RWPE2 (cell line): ENCODE results near the gene CCT7.
A peak's percentile ranks its signal among the peaks of the same experiment; 100 is the strongest.

ENCODE experiments used
- ATAC-seq: fragments of 200-7000 bp; cut with Tn5 transposase; 3 replicates; pipeline ENCODE4 v1.9.1; 2021; ENCODE audit warnings: low read depth
- DNase-seq: peaks from one replicate; pipeline ENCODE4 v3.0.0-alpha.2; 2020; ENCODE audit warnings: low spot score
- H3K27ac ChIP-seq: fragments of 450-650 bp; 2 replicates; pipeline ENCODE4 v1.5.1; 2017; ENCODE audit warnings: mild to moderate bottlenecking; ENCODE audit not compliant: poor library complexity, severe bottlenecking
- H3K27me3 ChIP-seq: fragments of 250-450 bp; sonication (Bioruptor Pico); 2 replicates; pipeline ENCODE4 v1.5.1; 2021; ENCODE audit warnings: mild to moderate bottlenecking, moderate library complexity; ENCODE audit not compliant: insufficient read depth, poor library complexity, severe bottlenecking
- H3K36me3 ChIP-seq: fragments of 250-450 bp; sonication (Bioruptor Pico); 2 replicates; pipeline ENCODE4 v1.5.1; 2020; ENCODE audit warnings: low read depth, mild to moderate bottlenecking, moderate library complexity
- H3K4me1 ChIP-seq: fragments of 250-450 bp; sonication (Bioruptor Pico); 2 replicates; pipeline ENCODE4 v1.5.1; 2021; ENCODE audit warnings: mild to moderate bottlenecking, moderate library complexity; ENCODE audit not compliant: insufficient read depth, poor library complexity, severe bottlenecking
- H3K4me3 ChIP-seq: fragments of 250-450 bp; sonication (Bioruptor Pico); 2 replicates; pipeline ENCODE4 v1.5.1; 2021; ENCODE audit warnings: mild to moderate bottlenecking, moderate library complexity; ENCODE audit not compliant: severe bottlenecking
- H3K9me3 ChIP-seq: fragments of 250-450 bp; sonication (Bioruptor Pico); 2 replicates; pipeline ENCODE4 v1.5.1; 2021; ENCODE audit warnings: mild to moderate bottlenecking, moderate library complexity; ENCODE audit not compliant: severe bottlenecking
- CTCF ChIP-seq: fragments of 450-650 bp; IDR thresholded peaks from one replicate; pipeline ENCODE4 v1.5.1; 2017; ENCODE audit warnings: mild to moderate bottlenecking, moderate library complexity; ENCODE audit not compliant: poor library complexity, severe bottlenecking

CCT7 gene

GRCh38 chr2:73232403-73233153 is 1.5 kb upstream of the CCT7 start:
- no peak for TF ChIP-seq CTCF
- Histone ChIP-seq H3K27ac (no peak overlapping the region), H3K27me3 (no peaks in the 10 kb centered on the region), H3K4me1 (peaks cover 8% of the 10 kb centered on the region), H3K9me3 (no peaks in the 10 kb centered on the region), H3K36me3 (peaks cover 7% of the 10 kb centered on the region; the same call in 1 of the 2 replicates), H3K4me3 (peak overlapping the region; percentile 65)
- ATAC-seq (no peak), DNase-seq (no peak)

- Histone ChIP-seq H3K27ac (peak within 1 kb of the TSS; percentile 71), H3K27me3 (no peaks in the 10 kb centered on the region), H3K9me3 (no peaks in the 10 kb centered on the region), H3K36me3 (peaks cover 11% of the 10 kb centered on the region; the same call in 1 of the 2 replicates), H3K4me1 (peaks cover 8% of the 10 kb centered on the region), H3K4me3 (peak within 1 kb of the TSS; percentile 65)
- no peak for TF ChIP-seq CTCF
- peak; percentile 99 for DNase-seq
- ATAC-seq, result peak; percentile 92
Measured at GRCh38 chr2:73233154-73233931, 765 bp upstream of the CCT7 start, which contains the start of gene PRADC1. PRADC1 (minus strand) TSS chr2:73233239; CDS start chr2:73233160, 79 bp downstream.

GRCh38 chr2:73235315-73236028 is 1.4 kb downstream of the CCT7 start:
- peaks cover 12% of the 10 kb centered on the region for H3K4me1 ChIP-seq
- no peak for ATAC-seq
- no peaks in the 10 kb centered on the region for H3K27me3 ChIP-seq
- TF ChIP-seq CTCF, result no peak
- H3K27ac ChIP-seq, result peak overlapping the region; percentile 71
- H3K9me3 ChIP-seq, result no peaks in the 10 kb centered on the region
- H3K4me3 ChIP-seq, result peak overlapping the region; percentile 65
- DNase-seq, result no peak
- peaks cover 32% of the 10 kb centered on the region for H3K36me3 ChIP-seq

- no peak overlapping the region for H3K27ac ChIP-seq
- DNase-seq (no peak), ATAC-seq (no peak)
- no peak for TF ChIP-seq CTCF
- H3K36me3 ChIP-seq, result peaks cover 47% of the 10 kb centered on the region
- no peaks in the 10 kb centered on the region for H3K9me3 ChIP-seq
- H3K27me3 ChIP-seq, result no peaks in the 10 kb centered on the region
- peaks cover 12% of the 10 kb centered on the region for H3K4me1 ChIP-seq
- no peak overlapping the region for H3K4me3 ChIP-seq
Measured at GRCh38 chr2:73237168-73237567, 3.1 kb downstream of the CCT7 start.
